SK-N-SH (cell line): ENCODE results near the gene PSTPIP2. TPM values are rescaled to one million over a fixed set of nuclear protein-coding genes. Genes with fewer than 3 reads are reported as not detected.

ENCODE experiments used
- CTCF ChIA-PET: fragments of 300-600, 350-600 bp; formaldehyde crosslinking; extraction: SDS; loops from one replicate; lab custom pipeline; 2021; lab: Yijun Ruan, JAX
- POLR2A ChIA-PET: fragments of 350-600 bp; sonication (Branson Sonifier 250); formaldehyde crosslinking; extraction: SDS; loops from one replicate; lab custom pipeline; 2020; ENCODE audit warnings: antibody characterized with exemption, inconsistent platforms; lab: Yijun Ruan, JAX
- DNase-seq: peaks from one replicate; pipeline ENCODE4 v3.0.0; 2012
- H2AFZ ChIP-seq: fragments of 200-600 bp; sonication (generic); 2 replicates; pipeline ENCODE4 v1.8.1; 2016; ENCODE audit warnings: antibody characterized with exemption, mild to moderate bottlenecking, low read depth
- H3F3A ChIP-seq: fragments of 200-600 bp; sonication (generic); replicated peaks from 2 replicates; pipeline ENCODE3; 2016; ENCODE audit warnings: antibody characterized with exemption, mild to moderate bottlenecking; ENCODE audit not compliant: insufficient read depth
- H3K27ac ChIP-seq, 2 experiments: fragments of 200-500 bp in 1 of 2; fragments of 200-600 bp in 1 of 2; sonication (Bioruptor generic) in 1 of 2; sonication (generic), shearing (Covaris generic) in 1 of 2; 2 replicates each; pipeline versions ENCODE4 v1.5.1 to v1.6.1; 2014 to 2016; ENCODE audit warnings: low read depth in 2 of 2, inconsistent platforms in 1 of 2, low read length in 1 of 2, mild to moderate bottlenecking in 1 of 2, mixed read lengths in 1 of 2
- H3K27me3 ChIP-seq: fragments of 200-600 bp; sonication (generic), shearing (Covaris generic); 2 replicates; pipeline ENCODE4 v1.6.1; 2016; ENCODE audit warnings: mixed run types; ENCODE audit not compliant: insufficient read depth
- H3K36me3 ChIP-seq, 2 experiments: fragments of 200-500 bp in 1 of 2; fragments of 200-600 bp in 1 of 2; sonication (Bioruptor generic) in 1 of 2; sonication (generic) in 1 of 2; replicated peaks in 1 of 2; 2 replicates each; pipeline versions ENCODE3 to v1.5.1; 2014 to 2016; ENCODE audit warnings: low read length in 1 of 2, mild to moderate bottlenecking in 1 of 2; ENCODE audit not compliant: insufficient read depth in 2 of 2, control insufficient read depth in 1 of 2
- H3K4me1 ChIP-seq, 2 experiments: fragments of 200-500 bp in 1 of 2; fragments of 200-600 bp in 1 of 2; sonication (Bioruptor generic) in 1 of 2; sonication (generic), shearing (Covaris generic) in 1 of 2; 2 replicates each; pipeline versions ENCODE4 v1.5.1 to v1.6.1; 2014 to 2016; ENCODE audit warnings: low read depth in 1 of 2, low read length in 1 of 2, mixed run types in 1 of 2; ENCODE audit not compliant: insufficient read depth in 2 of 2, control insufficient read depth in 1 of 2
- H3K4me2 ChIP-seq: fragments of 200-600 bp; sonication (generic), shearing (Covaris generic); 2 replicates; pipeline ENCODE4 v1.6.1; 2017; ENCODE audit warnings: mixed run types
- H3K4me3 ChIP-seq, 2 experiments: fragments of 200-500 bp in 1 of 2; fragments of 200-600 bp in 1 of 2; sonication (Bioruptor generic) in 1 of 2; sonication (generic), shearing (Covaris generic) in 1 of 2; 2 replicates each; pipeline versions ENCODE4 v1.5.1 to v1.8.1; 2014 to 2016; ENCODE audit warnings: low read depth in 2 of 2, inconsistent platforms in 1 of 2, low read length in 1 of 2, mild to moderate bottlenecking in 1 of 2, mixed read lengths in 1 of 2, moderate library complexity in 1 of 2
- H3K79me2 ChIP-seq: fragments of 200-600 bp; sonication (generic); 2 replicates; pipeline ENCODE4 v1.8.1; 2017; ENCODE audit warnings: mild to moderate bottlenecking; ENCODE audit not compliant: insufficient read depth
- H3K9ac ChIP-seq: fragments of 200-600 bp; sonication (generic); 2 replicates; pipeline ENCODE4 v1.6.1; 2017; ENCODE audit warnings: mixed run types
- H3K9me2 ChIP-seq: fragments of 200-600 bp; sonication (generic); 2 replicates; pipeline ENCODE4 v1.6.1; 2017; ENCODE audit warnings: mixed run types
- H3K9me3 ChIP-seq: fragments of 200-600 bp; sonication (generic); 2 replicates; pipeline ENCODE4 v1.6.1; 2017; ENCODE audit warnings: mixed run types, mild to moderate bottlenecking, moderate library complexity
- H4K20me1 ChIP-seq: fragments of 200-600 bp; sonication (generic); 2 replicates; pipeline ENCODE4 v1.6.1; 2017; ENCODE audit warnings: mild to moderate bottlenecking, mixed run types; ENCODE audit not compliant: insufficient read depth
- ELF1 ChIP-seq: IDR thresholded peaks from 2 replicates; pipeline ENCODE4 v1.4.0; 2012
- EZH2phosphoT487 ChIP-seq: fragments of 200-600 bp; sonication (generic); IDR thresholded peaks from 2 replicates; pipeline ENCODE4 v1.6.1; 2017; ENCODE audit warnings: low read depth, mixed run types, mild to moderate bottlenecking, antibody characterized with exemption, moderate library complexity, borderline replicate concordance
- FOSL2 ChIP-seq: IDR thresholded peaks from 2 replicates; pipeline ENCODE4 v1.4.0; 2012; ENCODE audit warnings: low read depth, mild to moderate bottlenecking, moderate library complexity, borderline replicate concordance
- GABPA ChIP-seq: IDR thresholded peaks from 2 replicates; pipeline ENCODE4 v1.4.0; 2012; ENCODE audit warnings: low read depth, mild to moderate bottlenecking
- GATA2 ChIP-seq: sonication (generic); formaldehyde crosslinking; IDR thresholded peaks from 2 replicates; pipeline ENCODE4 v1.5.0; 2020; ENCODE audit warnings: mild to moderate bottlenecking, missing genetic modification reagents
- JUND ChIP-seq: IDR thresholded peaks from 2 replicates; pipeline ENCODE4 v1.4.0; 2012
- MEF2A ChIP-seq: IDR thresholded peaks from 2 replicates; pipeline ENCODE4 v1.4.0; 2012; ENCODE audit warnings: low read depth, borderline replicate concordance
- NFIC ChIP-seq: IDR thresholded peaks from 2 replicates; pipeline ENCODE4 v1.4.0; 2012; ENCODE audit warnings: borderline replicate concordance
- POLR2AphosphoS5 ChIP-seq: IDR thresholded peaks from 2 replicates; pipeline ENCODE4 v1.6.1; 2012; ENCODE audit warnings: low read depth, low read length
- RAD21 ChIP-seq: IDR thresholded peaks from 2 replicates; pipeline ENCODE4 v1.6.1; 2012; ENCODE audit warnings: mild to moderate bottlenecking, low read length
- RXRA ChIP-seq: IDR thresholded peaks from 2 replicates; pipeline ENCODE4 v1.4.0; 2012; ENCODE audit warnings: low read depth, mild to moderate bottlenecking, borderline replicate concordance
- SIN3A ChIP-seq: IDR thresholded peaks from 2 replicates; pipeline ENCODE4 v1.6.1; 2012; ENCODE audit warnings: low read depth, mild to moderate bottlenecking, low read length, moderate library complexity, borderline replicate concordance
- SMC3 ChIP-seq: IDR thresholded peaks from 2 replicates; pipeline ENCODE4 v1.6.1; 2012; ENCODE audit warnings: low read depth, low read length, improper control_type of control experiment
- TCF12 ChIP-seq: IDR thresholded peaks from 2 replicates; pipeline ENCODE4 v1.4.0; 2012
- TEAD4 ChIP-seq: IDR thresholded peaks from 2 replicates; pipeline ENCODE4 v1.4.0; 2012; ENCODE audit warnings: mild to moderate bottlenecking, borderline replicate concordance; ENCODE audit not compliant: insufficient read depth
- WGBS: methylation state at CpG from one replicate; pipeline ENCODE4 v1.1.6; 2017; ENCODE audit warnings: low lambda C conversion rate; 5-methylcytosine and 5-hydroxymethylcytosine counted together
- polyA plus RNA-seq, 3 experiments: library from polyadenylated mRNA; depleted of rRNA; stranded (reverse); fragments of >200 nt; gene quantifications; 2 replicates each; pipeline ENCODE4 v1.2.3, GENCODE V29; 2012
- TF ChIP-seq, protein P1 (sequence below): IDR thresholded peaks from 2 replicates; pipeline ENCODE4 v1.6.1; 2012; ENCODE audit warnings: mild to moderate bottlenecking, low read depth, low read length, moderate library complexity

The PSTPIP2 gene
- polyA plus RNA-seq, 1 of the 3 experiments (the other 2 are of a cell fraction), result 9.5 TPM

GRCh38 chr18:46051731-46052461, 20.2 kb downstream of the PSTPIP2 start:
- Histone ChIP-seq H3K4me1 (peaks cover 0 to 8% of the 10 kb centered on the region in 2 experiments; a peak in 1 of 4 replicates), H3K9me2 (no peaks in the 10 kb centered on the region), H3K9me3 (no peaks in the 10 kb centered on the region), H3K36me3 (no peaks in the 10 kb centered on the region), H3K79me2 (peaks cover 7% of the 10 kb centered on the region; the same call in 1 of the 2 replicates), H3K4me2 (no peak overlapping the region), H3K4me3 (no peak overlapping the region), H3K27me3 (no peaks in the 10 kb centered on the region), H3F3A (peaks cover 9% of the 10 kb centered on the region)
- POLR2A ChIA-PET, result no interaction called here
- CTCF ChIA-PET, result no interaction called here
- WGBS, result 56% methylated on average over 6 of the region's 6 CpGs
- TF ChIP-seq SIN3A (no peak), TCF12 (no peak), MEF2A (no peak), RAD21 (no peak), FOSL2 (no peak), ELF1 (no peak), NFIC (no peak), EZH2phosphoT487 (no peak), JUND (no peak), SMC3 (no peak), GABPA (no peak), RXRA (no peak), TEAD4 (no peak), POLR2AphosphoS5 (no peak), GATA2 (CRISPR knock-in tag) (no peak)
- TF ChIP-seq, protein P1, sequence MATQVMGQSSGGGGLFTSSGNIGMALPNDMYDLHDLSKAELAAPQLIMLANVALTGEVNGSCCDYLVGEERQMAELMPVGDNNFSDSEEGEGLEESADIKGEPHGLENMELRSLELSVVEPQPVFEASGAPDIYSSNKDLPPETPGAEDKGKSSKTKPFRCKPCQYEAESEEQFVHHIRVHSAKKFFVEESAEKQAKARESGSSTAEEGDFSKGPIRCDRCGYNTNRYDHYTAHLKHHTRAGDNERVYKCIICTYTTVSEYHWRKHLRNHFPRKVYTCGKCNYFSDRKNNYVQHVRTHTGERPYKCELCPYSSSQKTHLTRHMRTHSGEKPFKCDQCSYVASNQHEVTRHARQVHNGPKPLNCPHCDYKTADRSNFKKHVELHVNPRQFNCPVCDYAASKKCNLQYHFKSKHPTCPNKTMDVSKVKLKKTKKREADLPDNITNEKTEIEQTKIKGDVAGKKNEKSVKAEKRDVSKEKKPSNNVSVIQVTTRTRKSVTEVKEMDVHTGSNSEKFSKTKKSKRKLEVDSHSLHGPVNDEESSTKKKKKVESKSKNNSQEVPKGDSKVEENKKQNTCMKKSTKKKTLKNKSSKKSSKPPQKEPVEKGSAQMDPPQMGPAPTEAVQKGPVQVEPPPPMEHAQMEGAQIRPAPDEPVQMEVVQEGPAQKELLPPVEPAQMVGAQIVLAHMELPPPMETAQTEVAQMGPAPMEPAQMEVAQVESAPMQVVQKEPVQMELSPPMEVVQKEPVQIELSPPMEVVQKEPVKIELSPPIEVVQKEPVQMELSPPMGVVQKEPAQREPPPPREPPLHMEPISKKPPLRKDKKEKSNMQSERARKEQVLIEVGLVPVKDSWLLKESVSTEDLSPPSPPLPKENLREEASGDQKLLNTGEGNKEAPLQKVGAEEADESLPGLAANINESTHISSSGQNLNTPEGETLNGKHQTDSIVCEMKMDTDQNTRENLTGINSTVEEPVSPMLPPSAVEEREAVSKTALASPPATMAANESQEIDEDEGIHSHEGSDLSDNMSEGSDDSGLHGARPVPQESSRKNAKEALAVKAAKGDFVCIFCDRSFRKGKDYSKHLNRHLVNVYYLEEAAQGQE, result no peak
- TF ChIP-seq, all 33 proteins: peak for 0
- H4K20me1 ChIP-seq, result no peaks in the 10 kb centered on the region
- H3K9ac ChIP-seq, result no peak overlapping the region
- H2AFZ ChIP-seq, result no peak overlapping the region
- DNase-seq, result no peak
- no peak overlapping the region for H3K27ac ChIP-seq
